Ectodermal cell (in vitro differentiated cells): Measurements from ENCODE around the gene INPP5A.

Source experiments
- H3K27ac ChIP-seq: 2 replicates; pipeline ENCODE4 v1.7.0; 2013; ENCODE audit warnings: mild to moderate bottlenecking, low read depth, low read length; ENCODE audit not compliant: insufficient read depth, poor library complexity, severe bottlenecking
- H3K27me3 ChIP-seq: 2 replicates; pipeline ENCODE4 v1.7.0; 2013; ENCODE audit warnings: mild to moderate bottlenecking, low read length; ENCODE audit not compliant: insufficient read depth, control insufficient read depth, poor library complexity, severe bottlenecking
- H3K36me3 ChIP-seq: one replicate; pipeline ENCODE4 v1.7.0; 2013; ENCODE audit warnings: low read length; ENCODE audit not compliant: control insufficient read depth, insufficient read depth
- H3K4me1 ChIP-seq: one replicate; pipeline ENCODE4 v1.7.0; 2013; ENCODE audit warnings: low read length; ENCODE audit not compliant: control insufficient read depth, insufficient read depth
- H3K4me3 ChIP-seq: 2 replicates; pipeline ENCODE4 v1.7.0; 2013; ENCODE audit warnings: low read depth, low read length, control low read depth; ENCODE audit not compliant: insufficient read depth
- H3K9me3 ChIP-seq: 2 replicates; pipeline ENCODE4 v1.7.0; 2013; ENCODE audit warnings: mild to moderate bottlenecking, low read length, moderate library complexity; ENCODE audit not compliant: control insufficient read depth
- WGBS, 2 experiments: methylation state at CpG; one replicate each; pipeline ENCODE4 v1.1.7; 2013; ENCODE audit warnings: missing lambda C conversion rate in 2 of 2; 5-methylcytosine and 5-hydroxymethylcytosine counted together

The INPP5A gene

GRCh38 chr10:132727411-132727810 lies 189.8 kb downstream of the INPP5A start:
- Histone ChIP-seq H3K4me3 (no peak overlapping the region), H3K27ac (no peak overlapping the region), H3K4me1 (no peaks in the 10 kb centered on the region), H3K9me3 (no peaks in the 10 kb centered on the region), H3K27me3 (no peaks in the 10 kb centered on the region), H3K36me3 (no peaks in the 10 kb centered on the region)
- 97% methylated on average over 13 of the region's 13 CpGs for WGBS, 2 experiments

GRCh38 chr10:132728321-132728720 lies 190.7 kb downstream of the INPP5A start:
- no peaks in the 10 kb centered on the region for H3K9me3 ChIP-seq
- no peaks in the 10 kb centered on the region for H3K36me3 ChIP-seq
- no peaks in the 10 kb centered on the region for H3K27me3 ChIP-seq
- H3K4me1 ChIP-seq: no peaks in the 10 kb centered on the region
- H3K27ac ChIP-seq: no peak overlapping the region
- no peak overlapping the region for H3K4me3 ChIP-seq
- 94 to 95% methylated on average over 19 of the region's 19 CpGs for WGBS, 2 experiments

DNA sequence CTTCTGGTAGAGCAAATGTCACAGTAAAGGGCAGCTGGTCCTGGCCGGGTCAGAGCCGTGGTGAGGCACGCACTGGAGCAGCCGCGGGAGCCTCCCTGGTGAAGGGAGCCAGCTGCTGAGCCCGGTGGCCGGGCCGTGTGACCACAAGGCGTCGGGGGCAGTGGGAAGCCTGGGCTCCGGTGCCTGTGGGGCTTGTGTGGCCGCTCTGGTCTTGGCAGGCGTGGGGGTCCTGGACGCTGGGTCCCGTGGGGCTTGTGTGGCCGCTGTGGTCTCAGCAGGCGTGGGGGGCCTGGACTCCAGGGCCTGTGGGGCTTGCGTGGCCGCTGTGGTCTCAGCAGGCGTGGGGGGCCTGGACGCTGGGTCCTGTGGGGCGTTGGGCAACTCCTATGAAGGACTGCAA lies 191.2 kb downstream of the INPP5A start:
- Histone ChIP-seq H3K27me3 (peaks cover 1% of the 10 kb centered on the region), H3K36me3 (no peaks in the 10 kb centered on the region), H3K27ac (no peak overlapping the region), H3K4me3 (no peak overlapping the region), H3K9me3 (no peaks in the 10 kb centered on the region), H3K4me1 (no peaks in the 10 kb centered on the region)
- 93 to 97% methylated on average over 22 of the region's 22 CpGs for WGBS, 2 experiments

DNA sequence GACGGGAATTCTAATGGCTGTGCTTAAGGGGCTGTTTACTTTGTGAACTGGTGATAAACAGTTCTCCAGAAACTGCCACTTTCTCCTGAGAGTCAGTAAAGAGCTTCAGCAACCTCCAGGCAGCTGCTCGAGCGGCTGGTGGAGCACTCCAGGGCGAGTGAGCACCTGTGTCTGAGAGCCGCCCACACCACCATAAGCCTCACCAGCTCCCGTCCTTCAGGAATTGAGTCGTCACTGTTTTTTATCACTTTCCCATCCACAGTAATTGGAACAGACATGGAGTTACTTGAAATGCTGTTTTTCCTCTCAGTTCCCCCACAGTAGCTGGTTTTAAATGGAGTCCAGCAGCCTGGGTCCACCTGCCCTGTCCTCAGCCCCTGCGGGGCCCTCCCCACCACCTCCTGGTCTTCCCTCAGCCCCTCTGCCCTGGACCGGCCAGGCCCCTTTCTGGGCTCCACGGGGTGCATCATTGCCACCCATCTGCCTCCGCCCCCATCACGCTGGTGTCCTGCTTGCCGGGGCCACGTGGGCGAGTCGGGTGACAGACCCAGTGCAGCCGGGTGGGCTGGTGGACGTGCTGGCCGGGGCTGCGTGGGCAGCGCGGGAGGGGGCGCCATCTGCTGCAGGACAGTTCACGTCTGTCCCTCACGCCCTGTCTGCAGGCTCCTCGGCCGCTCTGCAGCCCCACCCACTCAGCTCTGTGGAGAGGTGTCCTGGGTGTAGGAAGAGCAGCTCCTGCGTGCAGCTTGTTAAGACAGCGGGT lies 192.4 kb downstream of the INPP5A start:
- Histone ChIP-seq H3K4me3 (no peak overlapping the region), H3K27ac (no peak overlapping the region), H3K9me3 (no peaks in the 10 kb centered on the region), H3K27me3 (peaks cover 11% of the 10 kb centered on the region), H3K36me3 (no peaks in the 10 kb centered on the region), H3K4me1 (no peaks in the 10 kb centered on the region)
- 88 to 90% methylated on average over 29 of the region's 29 CpGs for WGBS, 2 experiments

GRCh38 chr10:132730573-132730953 lies 193.0 kb downstream of the INPP5A start:
- Histone ChIP-seq H3K4me3 (no peak overlapping the region), H3K4me1 (no peaks in the 10 kb centered on the region), H3K9me3 (no peaks in the 10 kb centered on the region), H3K27me3 (peaks cover 17% of the 10 kb centered on the region), H3K36me3 (no peaks in the 10 kb centered on the region), H3K27ac (no peak overlapping the region)
- 88 to 90% methylated on average over 15 of the region's 15 CpGs for WGBS, 2 experiments

GRCh38 chr10:132732518-132732917 lies 194.9 kb downstream of the INPP5A start:
- no peaks in the 10 kb centered on the region for H3K9me3 ChIP-seq
- peaks cover 33% of the 10 kb centered on the region for H3K27me3 ChIP-seq
- no peaks in the 10 kb centered on the region for H3K4me1 ChIP-seq
- H3K27ac ChIP-seq: no peak overlapping the region
- WGBS, 2 experiments: 96% methylated on average over 20 of the region's 20 CpGs
- H3K4me3 ChIP-seq: no peak overlapping the region
- no peaks in the 10 kb centered on the region for H3K36me3 ChIP-seq

GRCh38 chr10:132733926-132734325 lies 196.3 kb downstream of the INPP5A start:
- Histone ChIP-seq H3K27ac (no peak overlapping the region), H3K27me3 (peaks cover 45% of the 10 kb centered on the region), H3K4me3 (no peak overlapping the region), H3K9me3 (no peaks in the 10 kb centered on the region), H3K36me3 (no peaks in the 10 kb centered on the region), H3K4me1 (no peaks in the 10 kb centered on the region)
- 94 to 95% methylated on average over 19 of the region's 19 CpGs for WGBS, 2 experiments

- H3K4me1 ChIP-seq: no peaks in the 10 kb centered on the region
- no peaks in the 10 kb centered on the region for H3K9me3 ChIP-seq
- H3K27ac ChIP-seq: no peak overlapping the region
- H3K4me3 ChIP-seq: no peak overlapping the region
- H3K27me3 ChIP-seq: peaks cover 60% of the 10 kb centered on the region
- WGBS, 2 experiments: 92% methylated on average over 19 of the region's 19 CpGs
- no peaks in the 10 kb centered on the region for H3K36me3 ChIP-seq
These were observed 197.8 kb downstream of the INPP5A start for GRCh38 chr10:132735341-132735775.

GRCh38 chr10:132735923-132736391 lies 198.4 kb downstream of the INPP5A start:
- Histone ChIP-seq H3K27ac (no peak overlapping the region), H3K27me3 (peaks cover 66% of the 10 kb centered on the region), H3K36me3 (no peaks in the 10 kb centered on the region), H3K4me1 (no peaks in the 10 kb centered on the region), H3K4me3 (no peak overlapping the region), H3K9me3 (no peaks in the 10 kb centered on the region)
- 94 to 95% methylated on average over 24 of the region's 24 CpGs for WGBS, 2 experiments

DNA sequence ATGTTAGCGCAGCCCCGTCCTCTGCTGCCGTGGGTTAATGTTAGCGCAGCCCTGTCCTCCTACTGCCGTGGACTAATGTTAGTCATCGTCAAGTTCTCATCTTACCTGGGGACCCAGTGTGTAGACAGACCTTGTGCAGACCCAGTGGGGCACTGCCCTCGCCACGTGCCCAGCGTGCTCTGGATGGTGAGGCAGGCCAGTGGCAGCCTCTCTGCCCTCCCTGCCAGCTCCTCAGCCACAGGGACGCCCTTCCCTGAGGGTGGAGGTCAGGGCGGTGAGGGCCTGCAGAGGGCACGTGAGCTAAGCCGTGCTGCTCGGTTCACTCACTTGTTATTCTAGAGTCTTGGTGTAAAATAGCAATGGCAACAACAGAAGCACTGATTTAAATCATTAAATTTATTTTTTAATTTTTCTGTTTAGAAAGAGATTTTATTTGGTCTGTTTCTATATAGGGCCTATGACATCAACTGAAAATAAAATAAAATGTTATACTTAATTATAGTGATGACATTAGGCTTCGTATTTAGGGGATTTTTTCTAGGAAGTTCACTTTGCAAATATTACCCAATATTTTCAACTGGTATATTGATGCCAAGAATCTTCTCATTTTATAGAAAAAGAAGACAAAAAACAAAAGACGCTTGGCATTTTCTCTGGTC lies 199.9 kb downstream of the INPP5A start:
- Histone ChIP-seq H3K4me1 (peaks cover 4% of the 10 kb centered on the region), H3K4me3 (no peak overlapping the region), H3K9me3 (no peaks in the 10 kb centered on the region), H3K27ac (no peak overlapping the region), H3K27me3 (peaks cover 81% of the 10 kb centered on the region), H3K36me3 (no peaks in the 10 kb centered on the region)
- whole genome bisulfite sequencing, 2 experiments: 95 to 97% methylated on average over 15 of the region's 16 CpGs
